NB4 (cell line): ENCODE measurements around the gene ACOT7.
A peak's percentile ranks its signal among the peaks of the same experiment; 100 is the strongest.

Source experiments
- CTCF ChIP-seq: IDR thresholded peaks from one replicate; pipeline ENCODE4 v1.5.1; 2012; ENCODE audit warnings: low read depth, low read length
- POLR2A ChIP-seq: IDR thresholded peaks from 2 replicates; pipeline ENCODE4 v1.6.1; 2011; ENCODE audit warnings: mild to moderate bottlenecking; ENCODE audit not compliant: insufficient read length; ENCODE audit errors: extremely low read depth

GRCh38 chr1:6343506-6344405, 49.8 kb downstream of the ACOT7 start:
- TF ChIP-seq CTCF (peak; percentile 83), POLR2A (no peak)
